Measurements from ENCODE around the gene MAL.

GRCh38 chr2:95021023-95021416 lies 4.5 kb upstream of the MAL start:
- TF ChIP-seq, protein P1, sequence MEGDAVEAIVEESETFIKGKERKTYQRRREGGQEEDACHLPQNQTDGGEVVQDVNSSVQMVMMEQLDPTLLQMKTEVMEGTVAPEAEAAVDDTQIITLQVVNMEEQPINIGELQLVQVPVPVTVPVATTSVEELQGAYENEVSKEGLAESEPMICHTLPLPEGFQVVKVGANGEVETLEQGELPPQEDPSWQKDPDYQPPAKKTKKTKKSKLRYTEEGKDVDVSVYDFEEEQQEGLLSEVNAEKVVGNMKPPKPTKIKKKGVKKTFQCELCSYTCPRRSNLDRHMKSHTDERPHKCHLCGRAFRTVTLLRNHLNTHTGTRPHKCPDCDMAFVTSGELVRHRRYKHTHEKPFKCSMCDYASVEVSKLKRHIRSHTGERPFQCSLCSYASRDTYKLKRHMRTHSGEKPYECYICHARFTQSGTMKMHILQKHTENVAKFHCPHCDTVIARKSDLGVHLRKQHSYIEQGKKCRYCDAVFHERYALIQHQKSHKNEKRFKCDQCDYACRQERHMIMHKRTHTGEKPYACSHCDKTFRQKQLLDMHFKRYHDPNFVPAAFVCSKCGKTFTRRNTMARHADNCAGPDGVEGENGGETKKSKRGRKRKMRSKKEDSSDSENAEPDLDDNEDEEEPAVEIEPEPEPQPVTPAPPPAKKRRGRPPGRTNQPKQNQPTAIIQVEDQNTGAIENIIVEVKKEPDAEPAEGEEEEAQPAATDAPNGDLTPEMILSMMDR (IDR thresholded peaks at IDR 0.05), result no peak
- TF ChIP-seq POLR2A (IDR thresholded peaks at IDR 0.05), result no peak

All from heart left ventricle (tissue), 13 donors.